ENCODE results near the gene WDR93. TPM values are rescaled to one million over a fixed set of nuclear protein-coding genes. Genes with fewer than 3 reads are reported as not detected.
"Not testable (repeated sequence)": the region's sequence is repeated elsewhere in the genome, so short reads cannot be mapped to it uniquely, and the experiment has no call there.

WDR93 gene
- total RNA-seq, 4 donors from 2014 or later = 0.28 to 1.1 (median 0.36) TPM; not detected in 1

DNA sequence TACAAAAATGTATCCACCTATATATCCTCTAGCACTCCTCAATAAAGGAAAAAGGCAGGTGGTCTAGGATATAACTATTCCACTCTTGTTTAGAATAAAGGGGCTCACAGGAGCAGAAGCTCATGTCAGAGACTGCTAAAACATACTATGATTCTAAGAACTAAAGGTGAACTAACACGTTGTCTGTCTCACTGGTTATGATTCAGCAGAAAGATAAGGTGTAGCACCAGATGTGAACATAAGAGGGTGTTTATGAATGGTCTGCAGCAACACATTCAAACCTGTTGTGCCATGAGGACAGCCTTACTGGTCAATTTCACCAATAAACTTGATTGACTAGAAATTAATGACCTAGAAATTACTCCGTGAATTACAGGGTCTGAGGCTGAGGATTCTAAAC lies 4.6 kb upstream of the WDR93 start:
- no peak for ATAC-seq (ENCODE audit: low FRiP score)
- TF ChIP-seq, protein P1, sequence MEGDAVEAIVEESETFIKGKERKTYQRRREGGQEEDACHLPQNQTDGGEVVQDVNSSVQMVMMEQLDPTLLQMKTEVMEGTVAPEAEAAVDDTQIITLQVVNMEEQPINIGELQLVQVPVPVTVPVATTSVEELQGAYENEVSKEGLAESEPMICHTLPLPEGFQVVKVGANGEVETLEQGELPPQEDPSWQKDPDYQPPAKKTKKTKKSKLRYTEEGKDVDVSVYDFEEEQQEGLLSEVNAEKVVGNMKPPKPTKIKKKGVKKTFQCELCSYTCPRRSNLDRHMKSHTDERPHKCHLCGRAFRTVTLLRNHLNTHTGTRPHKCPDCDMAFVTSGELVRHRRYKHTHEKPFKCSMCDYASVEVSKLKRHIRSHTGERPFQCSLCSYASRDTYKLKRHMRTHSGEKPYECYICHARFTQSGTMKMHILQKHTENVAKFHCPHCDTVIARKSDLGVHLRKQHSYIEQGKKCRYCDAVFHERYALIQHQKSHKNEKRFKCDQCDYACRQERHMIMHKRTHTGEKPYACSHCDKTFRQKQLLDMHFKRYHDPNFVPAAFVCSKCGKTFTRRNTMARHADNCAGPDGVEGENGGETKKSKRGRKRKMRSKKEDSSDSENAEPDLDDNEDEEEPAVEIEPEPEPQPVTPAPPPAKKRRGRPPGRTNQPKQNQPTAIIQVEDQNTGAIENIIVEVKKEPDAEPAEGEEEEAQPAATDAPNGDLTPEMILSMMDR (IDR thresholded peaks at IDR 0.05) = no peak
- DNase-seq (ENCODE audit: low spot score) = no peak

DNA sequence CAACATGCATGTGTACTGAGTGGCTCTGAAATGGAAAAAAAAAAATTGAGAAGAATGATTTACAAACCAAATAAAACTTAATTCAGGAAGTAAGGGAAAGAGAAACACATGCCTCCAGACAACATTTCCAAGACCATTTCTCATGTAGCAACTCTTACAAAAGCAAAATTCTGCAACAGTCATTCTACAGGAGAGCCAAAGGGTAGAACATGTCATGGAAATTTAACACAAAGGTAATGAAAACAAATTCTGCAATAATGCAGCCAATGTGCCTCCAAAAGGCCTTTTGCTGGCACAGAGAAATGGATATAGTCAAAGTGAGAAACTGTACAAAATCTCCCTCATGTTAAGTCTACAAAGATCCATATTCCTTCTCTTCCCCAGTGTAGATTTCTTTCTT lies 4.1 kb upstream of the WDR93 start:
- TF ChIP-seq, protein P1 (IDR thresholded peaks at IDR 0.05) = no peak
- ATAC-seq (ENCODE audit: low FRiP score) (no peak), DNase-seq (ENCODE audit: low spot score) (no peak)

DNA sequence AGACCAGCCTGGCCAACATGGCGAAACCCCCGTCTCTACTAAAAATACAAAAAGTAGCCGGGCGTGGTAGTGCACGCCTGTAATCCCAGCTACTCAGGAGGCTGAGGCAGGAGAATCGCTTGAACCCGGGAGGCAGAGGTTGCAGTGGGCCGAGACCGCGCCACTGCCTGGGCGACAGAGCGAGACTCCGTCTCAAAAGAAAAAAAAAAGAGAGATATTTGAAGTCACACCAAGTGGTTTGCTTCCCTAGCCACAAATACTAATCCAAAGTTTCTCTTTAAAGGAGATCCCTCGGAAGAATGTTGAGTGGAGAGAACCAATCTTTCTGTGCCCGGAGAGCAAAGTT lies 708 bp upstream of the WDR93 start:
- DNase-seq (ENCODE audit: low spot score); ATAC-seq (ENCODE audit: low FRiP score): not testable (repeated sequence)

DNA sequence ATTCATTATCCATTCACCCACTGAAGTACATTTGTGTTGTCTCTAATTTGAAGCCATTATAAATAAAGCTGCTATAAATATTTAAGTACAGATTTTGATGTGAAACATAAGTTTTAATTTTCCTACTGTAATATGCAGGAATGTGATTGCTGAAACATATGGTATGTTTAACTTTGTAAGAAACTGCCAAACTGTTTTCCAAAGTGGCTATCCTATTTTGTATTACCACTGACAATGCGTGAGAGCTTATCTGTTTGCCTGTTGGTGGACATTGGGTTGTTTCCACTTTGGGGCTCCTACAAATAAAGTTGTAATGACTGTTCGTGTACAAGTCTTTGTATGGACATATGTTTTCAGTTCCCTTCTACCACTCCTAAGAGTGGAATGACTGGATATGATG lies 2.5 kb downstream of the WDR93 start:
- TF ChIP-seq, protein P1 (IDR thresholded peaks at IDR 0.05) = no peak

DNA sequence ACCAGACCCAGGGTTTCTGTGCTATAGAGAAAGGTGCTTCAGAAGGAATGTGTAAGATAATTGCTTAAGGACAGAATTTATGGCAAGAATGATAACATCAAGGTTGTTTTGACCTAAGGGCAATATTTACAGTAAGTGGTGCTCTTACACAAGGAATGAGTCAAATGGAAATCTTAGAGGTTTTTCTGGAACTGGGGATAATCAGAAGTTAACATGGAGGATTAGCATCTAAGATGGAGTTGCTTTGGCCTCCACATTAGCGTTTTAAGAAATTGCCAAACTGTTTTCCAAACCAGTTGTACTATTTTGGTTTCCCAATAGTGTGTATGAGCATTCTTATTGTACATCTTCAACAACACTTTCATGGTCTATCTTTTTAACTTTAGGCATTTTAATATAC lies 3.1 kb downstream of the WDR93 start:
- DNase-seq (ENCODE audit: low spot score) (no peak), ATAC-seq (ENCODE audit: low FRiP score) (no peak)
- TF ChIP-seq, protein P1 (IDR thresholded peaks at IDR 0.05) = no peak

More for the DNA sequence above, 2.5 kb downstream of the WDR93 start:
- DNase-seq (ENCODE audit: low spot score) (no peak), ATAC-seq (ENCODE audit: low FRiP score) (no peak)

DNA sequence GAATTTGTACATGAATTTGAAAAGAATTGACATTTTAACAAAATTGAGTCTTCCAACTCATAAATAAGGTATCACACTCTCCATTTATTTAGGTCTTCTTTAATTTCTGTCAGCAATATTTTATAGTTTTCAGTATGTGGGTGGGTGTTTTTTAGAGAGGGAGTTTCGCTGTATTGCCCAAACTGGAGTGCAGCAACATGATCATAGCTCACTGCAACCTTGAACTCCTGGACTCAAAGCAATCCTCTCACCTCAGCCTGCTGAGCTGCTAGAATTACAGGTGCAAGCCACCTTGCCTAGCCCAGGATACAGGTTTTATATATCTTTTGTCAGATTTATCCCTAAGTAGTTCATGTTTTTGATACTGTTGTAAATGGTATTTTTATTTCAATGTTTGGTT lies 4.6 kb downstream of the WDR93 start:
- TF ChIP-seq, protein P1 (IDR thresholded peaks at IDR 0.05) = no peak
- ATAC-seq (ENCODE audit: low FRiP score) (no peak), DNase-seq (ENCODE audit: low spot score) (no peak)

DNA sequence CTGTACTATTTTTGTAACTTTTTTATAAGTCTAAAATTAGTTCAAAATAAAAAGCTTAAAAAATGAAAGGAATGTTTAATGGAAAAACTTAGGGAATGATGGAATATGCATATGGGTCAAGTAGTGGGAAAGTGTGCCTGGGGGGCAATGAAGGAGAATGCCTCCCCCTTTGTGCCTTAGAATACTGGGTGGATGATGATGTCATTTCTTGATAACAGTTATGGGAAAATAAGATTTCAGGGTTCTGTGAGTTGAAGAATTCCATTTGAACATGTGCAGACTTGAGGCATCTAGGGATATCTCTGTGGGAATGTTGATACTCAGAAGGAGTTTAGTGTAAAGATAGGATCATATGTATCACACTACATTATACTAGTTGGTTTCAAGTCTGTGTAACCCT lies 13.8 kb downstream of the WDR93 start:
- no peak for ATAC-seq (ENCODE audit: low FRiP score)
- TF ChIP-seq, protein P1 (IDR thresholded peaks at IDR 0.05) = no peak

DNA sequence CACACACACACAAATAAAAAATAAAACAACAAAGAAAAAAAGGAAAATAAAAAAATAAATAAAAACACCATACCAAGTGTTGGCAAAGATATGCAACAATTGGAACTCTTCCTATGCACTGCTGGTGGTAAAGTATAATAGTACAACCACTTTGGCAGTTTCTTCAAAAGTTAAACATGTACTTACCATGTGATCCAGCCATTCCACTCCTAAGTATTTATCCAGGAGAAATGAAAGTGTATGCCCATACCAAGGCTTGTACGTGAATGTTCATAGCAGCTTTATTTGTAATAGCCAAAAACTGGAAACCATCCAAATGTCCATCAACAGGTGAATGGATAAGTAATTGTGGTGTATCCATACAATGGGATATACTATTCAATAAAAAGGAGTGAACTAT lies 17.0 kb downstream of the WDR93 start:
- DNase-seq (ENCODE audit: low spot score) (no peak), ATAC-seq (ENCODE audit: low FRiP score) (no peak)
- TF ChIP-seq, protein P1 (IDR thresholded peaks at IDR 0.05) = no peak

More for the DNA sequence above, 13.8 kb downstream of the WDR93 start:
- no peak for DNase-seq (ENCODE audit: low spot score)

Measured in omental fat pad (tissue), 4 donors.